HK-2 (cell line): ENCODE results near the gene NR3C2.
"Not testable (repeated sequence)": the region's sequence is repeated elsewhere in the genome, so short reads cannot be mapped to it uniquely, and the experiment has no call there.

Experiments used
- DNase-seq: peaks from one replicate; pipeline ENCODE4 v3.0.0-alpha.2; 2018; ENCODE audit not compliant: unreplicated experiment

Gene NR3C2

DNA sequence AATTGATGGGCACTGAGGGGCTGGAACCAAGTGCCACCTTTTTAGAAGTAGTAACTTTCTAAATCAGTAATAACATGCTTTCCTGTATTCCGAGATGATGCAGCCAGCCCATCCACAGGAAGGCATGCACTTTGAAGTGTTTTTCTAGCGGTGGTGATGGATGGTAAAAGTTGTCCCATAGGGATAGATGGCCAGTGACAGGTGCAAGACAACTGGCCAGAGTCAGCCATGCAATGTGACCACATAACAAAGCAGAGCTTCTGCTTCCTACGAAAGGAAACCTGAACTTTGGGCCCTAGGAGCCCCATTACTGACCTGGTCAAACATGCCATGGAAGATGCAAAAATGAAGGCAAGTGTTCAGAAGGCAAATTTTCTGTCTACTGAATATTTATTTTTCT is 72.3 kb downstream of the NR3C2 start:
- no peak for DNase-seq

DNA sequence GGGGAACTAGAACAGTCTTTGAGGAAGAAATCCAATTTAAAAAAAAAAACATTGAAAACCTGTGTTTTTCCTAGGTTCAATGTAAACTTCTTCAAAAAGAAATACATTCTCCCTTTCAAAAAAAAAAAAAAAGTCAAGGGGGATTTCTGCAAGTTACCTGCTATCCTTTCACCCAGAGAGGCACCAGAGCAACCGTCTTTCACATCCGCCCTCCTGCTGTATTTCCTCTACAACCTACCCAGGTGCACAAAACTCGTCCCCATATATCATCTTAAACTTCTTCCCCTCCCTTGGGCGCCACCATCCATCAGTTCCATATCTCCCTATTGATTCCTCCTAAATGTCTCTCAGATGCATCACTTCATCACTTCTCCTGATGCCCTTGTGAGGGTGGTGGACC is 74.5 kb downstream of the NR3C2 start:
- no peak for DNase-seq

- DNase-seq: no peak
These were observed 76.0 kb downstream of the NR3C2 start for GRCh38 chr4:148366251-148366650.

GRCh38 chr4:148364525-148364924 is 77.7 kb downstream of the NR3C2 start:
- DNase-seq: no peak

- DNase-seq: no peak
These were observed 82.4 kb downstream of the NR3C2 start for GRCh38 chr4:148359769-148360168.

- DNase-seq: no peak
These were observed 86.6 kb downstream of the NR3C2 start for GRCh38 chr4:148355442-148356123.

GRCh38 chr4:148354186-148354585 is 88.0 kb downstream of the NR3C2 start:
- no peak for DNase-seq

GRCh38 chr4:148353571-148353970 is 88.6 kb downstream of the NR3C2 start:
- no peak for DNase-seq

- DNase-seq: no peak
These were observed 93.1 kb downstream of the NR3C2 start for GRCh38 chr4:148349153-148349552.

- no peak for DNase-seq
These were observed 95.6 kb downstream of the NR3C2 start for GRCh38 chr4:148346657-148347056.

GRCh38 chr4:148345509-148345908 is 96.7 kb downstream of the NR3C2 start:
- DNase-seq: no peak

- DNase-seq: no peak
These were observed 97.3 kb downstream of the NR3C2 start for GRCh38 chr4:148344941-148345340.

DNA sequence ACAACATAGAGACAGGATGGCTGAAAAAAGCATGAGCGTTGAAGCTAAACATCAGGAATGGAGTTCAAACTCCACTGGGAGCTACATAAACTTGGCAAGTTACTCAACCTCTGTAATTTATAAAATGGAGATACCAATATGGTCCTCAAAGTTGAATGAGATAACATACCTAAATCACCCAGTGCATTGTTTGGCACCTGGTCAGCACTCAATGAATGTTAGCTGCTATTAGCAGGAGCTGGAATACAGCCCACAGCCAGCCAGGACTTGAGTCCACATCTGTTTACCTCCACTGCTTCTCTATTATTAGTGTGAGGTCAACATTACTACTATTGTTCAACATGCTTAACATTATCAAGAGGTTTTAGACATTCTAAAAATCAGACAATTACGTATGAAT is 97.9 kb downstream of the NR3C2 start:
- DNase-seq: no peak

DNA sequence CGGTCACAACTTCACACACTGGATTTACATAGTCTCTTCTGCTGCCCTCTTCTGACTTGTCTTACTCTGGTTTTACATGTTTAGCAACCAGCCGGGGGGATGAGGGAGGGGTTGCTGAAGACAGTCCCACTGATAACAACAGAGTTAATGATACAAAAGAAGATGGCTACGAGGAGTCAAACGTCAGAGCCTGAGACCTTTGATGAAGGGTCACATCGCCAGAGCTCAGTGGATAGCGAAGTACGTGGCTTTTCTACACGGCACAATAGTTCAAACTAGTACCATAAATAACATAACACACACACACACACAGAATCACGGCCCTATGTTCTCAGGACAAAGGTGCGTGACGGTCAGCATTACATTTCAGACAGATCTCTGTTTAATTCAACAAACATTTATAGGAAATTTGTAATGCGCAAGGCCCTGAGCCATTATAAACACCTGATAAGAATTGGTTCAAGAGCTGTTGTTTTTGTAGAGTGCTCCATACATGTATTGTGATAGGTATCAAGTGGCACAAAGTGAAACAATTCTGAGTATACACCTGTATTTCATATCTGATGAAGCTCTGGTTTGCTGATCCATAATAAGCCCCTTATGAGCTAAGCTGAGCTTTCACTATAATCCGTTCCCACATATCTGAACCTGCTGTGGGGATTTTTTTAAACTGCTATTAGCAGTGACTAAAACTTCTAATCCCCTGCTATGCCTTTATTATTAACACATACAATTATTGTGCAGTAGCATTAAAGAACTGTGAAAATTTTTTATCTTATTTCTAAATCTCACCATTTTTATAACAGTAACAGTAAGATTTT is 100.0 kb downstream of the NR3C2 start:
- no peak for DNase-seq

- no peak for DNase-seq
These were observed 107.1 kb downstream of the NR3C2 start for GRCh38 chr4:148335133-148335532.

GRCh38 chr4:148333265-148333664 is 108.9 kb downstream of the NR3C2 start:
- no peak for DNase-seq

DNA sequence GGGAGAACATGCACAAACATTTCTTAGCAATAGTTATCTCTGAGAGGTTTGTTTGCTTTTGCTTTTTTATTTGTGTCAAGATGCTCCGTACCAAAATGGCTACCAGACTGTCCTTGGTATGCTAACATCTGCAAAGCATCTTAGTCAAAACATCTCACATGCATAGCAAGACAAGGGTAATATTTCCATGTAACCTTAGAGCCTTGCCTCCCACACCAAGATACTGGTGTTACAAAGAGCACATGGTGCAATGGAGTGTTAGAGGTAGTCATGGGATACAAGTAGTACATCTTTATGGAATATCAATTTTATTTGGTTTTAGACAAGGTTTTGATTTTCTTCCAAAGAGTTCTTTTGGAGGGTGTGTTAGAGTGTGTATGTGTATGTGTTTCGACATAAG is 109.7 kb downstream of the NR3C2 start:
- no peak for DNase-seq

DNA sequence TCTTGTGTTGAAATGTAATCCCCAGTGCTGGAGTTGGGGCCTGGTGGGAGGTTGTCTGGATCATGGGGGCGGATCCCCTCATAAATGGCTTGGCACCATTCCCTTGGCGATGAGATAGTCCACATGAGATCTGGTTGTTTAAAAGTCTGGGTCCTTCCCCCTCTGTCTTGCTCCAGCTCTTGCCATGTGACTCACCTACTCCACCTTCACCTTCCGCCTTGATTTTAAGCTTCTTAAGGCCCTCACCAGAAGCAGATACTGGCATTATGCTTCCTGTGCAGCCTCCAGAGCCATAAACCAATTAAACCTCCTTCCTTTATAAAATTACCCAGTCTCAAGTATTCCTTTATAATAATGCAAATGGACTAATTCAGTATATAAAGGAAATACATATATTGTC is 111.5 kb downstream of the NR3C2 start:
- DNase-seq: no peak

DNA sequence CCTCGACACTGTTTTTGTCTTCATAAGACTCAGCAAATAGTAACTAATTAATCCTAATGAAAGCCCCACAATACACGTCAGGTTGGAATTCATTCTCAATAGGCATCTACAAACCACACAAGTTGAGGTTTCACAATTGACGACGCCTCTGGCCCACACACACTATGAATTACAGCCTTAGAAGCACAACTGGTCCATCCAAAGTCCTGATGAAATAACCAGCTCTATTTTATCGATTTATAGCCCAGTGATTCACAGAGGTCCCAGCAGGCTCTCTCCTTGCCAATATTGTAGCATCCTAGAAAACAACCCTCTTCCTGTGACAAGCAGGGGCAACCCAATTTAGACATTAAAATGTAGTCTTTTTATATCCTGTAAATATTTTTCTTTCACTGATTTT is 112.1 kb downstream of the NR3C2 start:
- DNase-seq: no peak

GRCh38 chr4:148329751-148330150 is 112.5 kb downstream of the NR3C2 start:
- no peak for DNase-seq

DNA sequence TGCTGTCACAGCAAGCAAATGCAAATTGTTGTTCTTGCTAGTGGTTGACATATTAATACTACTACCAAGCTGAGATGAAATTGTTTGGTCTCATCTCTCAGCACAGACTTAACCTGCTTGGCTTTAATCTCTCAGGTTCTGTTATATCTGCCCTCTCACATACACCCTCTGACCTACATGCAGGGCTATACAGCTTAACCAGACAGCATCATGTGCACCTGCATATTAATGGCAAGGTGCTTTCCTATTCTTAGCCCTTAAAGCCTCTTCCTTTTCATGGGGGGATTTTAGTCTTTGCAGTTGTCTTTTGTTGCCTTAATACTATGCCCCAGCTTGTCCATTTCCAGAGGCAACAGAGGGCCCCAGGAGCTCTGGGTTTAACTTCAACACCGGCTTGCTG is 114.5 kb downstream of the NR3C2 start:
- no peak for DNase-seq

GRCh38 chr4:148323316-148323715 is 118.9 kb downstream of the NR3C2 start:
- not testable (repeated sequence) for DNase-seq

DNA sequence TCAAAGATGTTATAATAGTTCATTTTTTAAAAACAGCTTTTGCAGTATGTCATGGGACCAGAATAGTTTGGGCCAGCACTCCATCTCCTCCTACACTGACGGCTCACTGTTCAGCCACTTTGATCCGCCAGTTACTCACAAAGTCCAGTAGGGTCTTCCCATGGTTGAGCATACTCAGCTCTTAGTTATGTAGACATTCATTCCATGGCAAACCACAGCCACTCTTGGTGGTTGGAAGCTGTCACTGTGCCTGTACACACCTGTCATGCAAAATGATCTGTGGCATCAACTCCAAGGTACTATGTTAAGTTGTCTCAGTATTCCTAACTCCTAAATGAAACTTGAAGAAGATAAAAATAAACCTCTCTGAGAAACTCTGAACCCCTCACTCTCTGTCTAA is 127.2 kb downstream of the NR3C2 start:
- peak; percentile 55 for DNase-seq
